Left renal cortex interstitium (tissue), 4 donors: Measurements from ENCODE around the gene FSD1. TPM values are rescaled to one million over a fixed set of nuclear protein-coding genes. Genes with fewer than 3 reads are reported as not detected.
"Not testable (repeated sequence)": the region's sequence is repeated elsewhere in the genome, so short reads cannot be mapped to it uniquely, and the experiment has no call there.

Experiments
- DNase-seq, 4 donors: peaks; one replicate each; pipeline ENCODE4 v3.0.0-alpha.2; 2013; ENCODE audit warnings: low read depth in 4 of 4, low spot score in 2 of 4, missing footprints in 1 of 4
- polyA plus RNA-seq, 4 donors: library from polyadenylated mRNA; unstranded; fragments of 120-200 nt; gene quantifications; one replicate each; pipeline ENCODE4 v1.2.1, GENCODE V29; 2013; ENCODE audit not compliant: insufficient read length in 4 of 4

The FSD1 gene
- polyA plus RNA-seq, 4 donors: 3.9 to 11.4 (median 7.1) TPM

- DNase-seq: no peak
Observed at GRCh38 chr19:4313847-4314490, 9.6 kb downstream of the FSD1 start.

DNA sequence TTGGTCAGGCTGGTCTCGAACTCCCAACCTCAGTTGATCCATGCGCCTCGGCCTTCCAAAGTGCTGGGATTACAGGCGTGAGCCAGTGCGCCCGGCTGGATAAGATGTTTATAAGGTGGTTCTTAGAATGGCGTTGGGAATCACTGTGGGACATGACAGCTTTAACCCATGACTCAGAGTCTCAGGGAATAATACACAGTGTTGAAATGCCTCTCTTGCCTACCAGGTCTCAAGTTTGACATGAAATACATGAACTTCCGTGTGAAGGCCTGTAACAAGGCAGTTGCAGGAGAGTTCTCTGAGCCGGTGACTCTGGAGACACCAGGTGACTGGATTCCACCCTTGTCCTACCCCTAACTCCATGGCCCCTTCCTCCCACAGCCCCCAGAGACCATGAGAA, 12.6 kb downstream of the FSD1 start:
- DNase-seq: no peak

GRCh38 chr19:4318460-4318859, 14.1 kb downstream of the FSD1 start:
- no peak for DNase-seq

GRCh38 chr19:4319067-4319718, 14.8 kb downstream of the FSD1 start:
- no peak for DNase-seq

GRCh38 chr19:4320419-4320818, 16.0 kb downstream of the FSD1 start:
- DNase-seq: no peak

GRCh38 chr19:4322942-4323665, 18.7 kb downstream of the FSD1 start:
- no peak for DNase-seq

GRCh38 chr19:4323692-4324091, 19.3 kb downstream of the FSD1 start:
- no peak for DNase-seq

DNA sequence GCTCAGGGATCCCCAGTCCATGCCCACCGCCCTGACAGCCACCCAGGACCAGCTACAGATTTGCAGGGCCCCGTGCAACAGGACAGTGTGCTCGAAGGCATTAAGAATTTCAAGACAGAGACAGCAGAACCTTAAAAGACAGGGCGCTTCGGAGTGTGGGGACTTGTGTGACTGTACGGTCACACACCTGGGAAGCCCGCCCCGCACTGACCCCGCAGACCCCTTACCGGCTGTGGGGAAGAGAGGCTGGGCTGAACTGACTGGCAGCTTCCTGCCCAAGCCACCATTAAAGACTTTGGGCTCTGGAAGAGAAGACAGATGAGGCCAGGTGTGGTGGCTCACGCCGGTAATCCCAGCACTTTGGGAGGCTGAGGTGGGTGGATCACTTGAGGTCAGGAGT, 19.8 kb downstream of the FSD1 start:
- DNase-seq: no peak

GRCh38 chr19:4326215-4326836, 21.9 kb downstream of the FSD1 start:
- DNase-seq: no peak

DNA sequence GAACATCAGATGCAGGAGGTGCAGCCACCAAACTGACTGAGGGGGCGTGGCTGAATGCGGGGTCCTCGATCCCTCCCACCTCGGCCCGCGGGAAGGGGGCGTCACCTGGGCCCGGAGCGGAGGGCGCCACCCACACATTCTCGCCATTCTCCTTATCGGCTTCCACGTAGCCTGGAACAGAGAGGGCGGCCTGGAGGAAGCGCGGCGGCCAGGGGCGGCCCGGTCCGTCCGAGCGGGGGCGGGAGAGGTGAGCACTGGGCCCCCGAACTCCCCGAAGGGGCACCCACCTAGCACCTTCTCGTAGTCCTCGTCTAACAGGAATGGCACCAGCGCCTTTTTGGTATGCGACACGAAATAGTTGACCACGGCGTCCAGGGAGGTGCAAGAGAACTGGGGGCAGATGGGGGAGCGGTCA, 22.4 kb downstream of the FSD1 start:
- no peak for DNase-seq

GRCh38 chr19:4327252-4327876, 23.0 kb downstream of the FSD1 start:
- DNase-seq: no peak

- DNase-seq: no peak
Observed at GRCh38 chr19:4327877-4328242, 23.5 kb downstream of the FSD1 start.

- peak; percentile 74 to 91 (median 88) for DNase-seq
Observed at GRCh38 chr19:4328243-4328990, 24.0 kb downstream of the FSD1 start.

DNA sequence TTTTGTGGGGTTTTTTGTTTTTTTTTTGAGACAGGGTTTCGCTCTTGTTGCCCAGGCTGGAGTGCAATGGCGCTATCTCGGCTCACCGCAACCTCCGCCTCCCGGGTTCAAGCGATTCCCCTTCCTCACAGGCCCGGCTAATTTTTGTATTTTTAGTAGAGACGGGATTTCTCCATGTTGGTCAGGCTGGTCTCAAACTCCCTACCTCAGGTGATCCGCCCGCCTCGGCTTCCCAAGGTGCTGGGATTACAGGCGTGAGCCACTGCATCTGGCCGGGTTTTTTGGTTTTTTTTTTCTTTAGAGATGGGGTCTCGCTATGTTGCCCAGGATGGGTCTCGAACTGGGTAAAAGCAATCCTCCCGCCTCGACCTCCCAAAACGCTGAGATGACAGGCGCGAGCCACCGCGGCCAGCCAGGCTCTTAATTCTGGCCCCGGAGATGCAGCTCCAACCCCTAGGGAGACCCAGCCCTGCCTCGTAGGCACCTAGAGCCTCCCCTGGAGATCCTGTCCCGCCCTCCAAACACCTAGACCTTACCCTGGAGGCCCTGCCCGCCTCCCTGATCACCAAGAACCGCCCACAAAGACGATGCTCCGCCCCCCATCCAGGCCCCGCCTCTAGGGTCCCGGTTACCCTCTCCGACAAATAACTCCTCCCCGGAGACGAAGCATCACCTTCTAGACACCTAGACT, 24.7 kb downstream of the FSD1 start:
- not testable (repeated sequence) for DNase-seq

GRCh38 chr19:4329858-4330257, 25.5 kb downstream of the FSD1 start:
- no peak for DNase-seq

DNA sequence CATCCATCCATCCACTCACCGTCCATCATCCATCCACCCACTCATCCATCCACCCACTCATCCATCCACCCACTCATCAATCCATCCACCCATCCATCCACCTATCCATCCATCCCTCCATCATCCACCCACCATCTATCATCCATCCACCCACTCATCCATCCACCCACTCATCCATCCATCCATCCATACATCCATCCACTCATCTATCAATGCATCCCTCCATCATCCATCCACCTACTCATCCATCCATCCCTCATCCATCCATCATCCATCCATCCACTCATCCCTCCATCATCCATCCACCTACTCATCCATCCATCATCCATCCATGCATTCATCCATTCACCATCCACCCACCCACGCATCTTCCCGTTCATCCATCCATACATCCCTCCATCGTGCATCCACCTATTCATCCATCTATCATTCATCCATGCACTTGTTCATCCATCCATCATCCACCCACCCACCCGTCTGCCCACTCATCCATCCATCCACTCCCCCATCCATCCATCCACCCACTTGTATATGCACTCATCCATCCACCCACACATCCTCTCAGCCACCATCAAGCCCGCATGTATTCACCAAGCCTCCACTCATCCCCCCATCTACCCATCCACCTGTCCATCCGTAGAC, 30.7 kb downstream of the FSD1 start:
- DNase-seq: no peak

DNA sequence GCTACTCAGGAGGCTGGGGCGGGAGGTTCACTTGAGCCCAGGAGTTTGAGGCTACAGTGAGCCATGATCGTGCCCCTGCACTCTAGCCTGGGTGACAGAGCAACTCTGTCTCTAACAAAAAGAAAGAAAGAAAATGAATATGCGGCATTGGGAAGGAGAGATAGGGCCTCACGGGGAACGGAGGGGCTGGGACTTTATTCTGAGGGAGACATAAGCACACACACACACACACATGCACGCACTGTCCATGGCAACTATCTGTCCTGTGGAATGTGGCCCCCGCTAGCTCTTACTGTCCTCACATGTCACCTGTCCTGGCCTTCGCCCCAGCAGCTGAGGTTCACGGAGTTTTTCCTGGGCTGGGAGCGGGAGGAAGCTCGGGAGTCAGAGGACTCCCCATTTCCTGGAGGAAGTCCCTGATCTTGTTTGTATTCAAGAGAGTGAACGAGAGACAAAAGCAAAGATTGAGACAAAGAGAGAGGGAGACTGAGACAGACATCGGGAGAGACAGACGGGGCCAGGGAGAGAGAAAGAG, 33.6 kb downstream of the FSD1 start:
- DNase-seq: no peak

DNA sequence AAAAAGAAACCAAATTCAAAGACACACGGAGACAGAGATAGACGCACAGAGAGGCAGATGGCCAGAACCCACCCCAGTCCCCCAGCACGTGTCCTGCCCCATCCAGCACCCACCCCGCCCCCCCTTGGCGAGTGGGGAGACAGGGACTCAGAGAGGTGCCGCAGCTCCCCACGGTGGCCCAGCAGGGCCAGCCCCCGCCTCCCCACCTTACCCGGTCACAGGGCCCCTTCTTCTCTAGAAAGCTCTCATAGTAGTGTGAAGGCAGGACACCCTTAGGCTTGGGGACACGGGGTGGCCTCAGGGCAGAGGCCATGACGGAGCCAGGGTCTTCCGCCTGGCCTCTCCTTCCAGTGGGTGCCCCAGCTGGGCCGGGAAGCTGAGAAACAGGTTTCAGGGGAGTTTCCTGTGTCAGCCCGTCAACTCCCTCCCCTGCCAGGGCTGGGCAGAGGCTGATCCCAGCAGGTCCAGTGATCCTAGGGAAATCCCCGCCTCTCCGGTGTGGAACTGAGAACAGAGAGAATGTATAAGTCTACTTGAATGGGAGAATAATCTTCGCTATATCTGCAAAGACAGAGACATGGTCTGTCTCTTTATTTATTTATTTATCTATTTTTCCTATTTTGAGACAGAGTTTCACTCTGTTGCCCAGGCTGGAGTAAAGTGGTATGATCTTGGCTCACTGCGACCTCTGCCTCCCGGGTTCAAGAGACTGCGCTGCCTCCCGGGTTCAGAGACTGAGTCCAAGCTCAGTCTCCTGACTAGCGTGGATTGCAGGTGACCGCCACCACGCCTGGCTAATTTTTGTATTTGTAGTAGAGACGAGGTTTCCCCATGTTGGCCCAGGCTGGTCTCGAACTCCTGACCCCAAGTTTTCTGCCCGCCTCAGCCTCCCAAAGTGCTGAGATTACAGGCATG, 34.3 kb downstream of the FSD1 start, which contains the start of gene STAP2:
TSS of gene STAP2 (minus strand) at position 387 of the 915 bp plus-strand sequence. CDS start at position 313, 74 bp downstream.
- DNase-seq: no peak
